MM.1S (cell line): ENCODE results near the gene SPOCK1.

Experiments
- DNase-seq: peaks from one replicate; pipeline ENCODE4 v3.0.0-alpha.2; 2015
- H2AFZ ChIP-seq: fragments of 300-600 bp; sonication (generic); 2 replicates; pipeline ENCODE4 v1.6.0; 2016; ENCODE audit warnings: antibody characterized with exemption, low read length
- H3F3A ChIP-seq: fragments of 300-600 bp; sonication (generic); 2 replicates; pipeline ENCODE4 v1.6.1; 2016; ENCODE audit warnings: mild to moderate bottlenecking, antibody characterized with exemption, low read length, moderate library complexity, mixed read lengths; ENCODE audit not compliant: insufficient read depth
- H3K27ac ChIP-seq: fragments of 300-600 bp; sonication (generic); 2 replicates; pipeline ENCODE4 v1.5.1; 2016; ENCODE audit warnings: mild to moderate bottlenecking, low read length
- H3K27me3 ChIP-seq: fragments of 300-600 bp; sonication (generic); replicated peaks from 2 replicates; pipeline ENCODE4 v1.6.0; 2016; ENCODE audit warnings: low read length; ENCODE audit not compliant: insufficient read depth
- H3K36me3 ChIP-seq: fragments of 300-600 bp; sonication (generic); replicated peaks from 2 replicates; pipeline ENCODE4 v1.6.1; 2016; ENCODE audit warnings: mild to moderate bottlenecking, low read length, mixed read lengths; ENCODE audit not compliant: insufficient read depth
- H3K4me1 ChIP-seq: fragments of 300-600 bp; sonication (generic); 2 replicates; pipeline ENCODE4 v1.6.1; 2016; ENCODE audit warnings: low read length, mixed read lengths
- H3K4me2 ChIP-seq: fragments of 300-600 bp; sonication (generic); 2 replicates; pipeline ENCODE4 v1.6.0; 2016; ENCODE audit warnings: low read depth, low read length
- H3K4me3 ChIP-seq: fragments of 300-600 bp; sonication (generic); 2 replicates; pipeline ENCODE4 v1.5.1; 2016; ENCODE audit warnings: low read length, mixed read lengths
- H3K79me2 ChIP-seq: fragments of 300-600 bp; sonication (generic); 2 replicates; pipeline ENCODE4 v1.6.1; 2016; ENCODE audit warnings: mixed run types, low read length, mixed read lengths
- H3K9ac ChIP-seq: fragments of 300-600 bp; sonication (generic); 2 replicates; pipeline ENCODE4 v1.6.1; 2016; ENCODE audit warnings: low read length, mixed read lengths
- H3K9me2 ChIP-seq: fragments of 300-600 bp; sonication (generic); replicated peaks from 2 replicates; pipeline ENCODE4 v1.6.1; 2016; ENCODE audit warnings: mild to moderate bottlenecking, low read length, mixed read lengths; ENCODE audit not compliant: insufficient read depth
- H3K9me3 ChIP-seq: fragments of 300-600 bp; sonication (generic); replicated peaks from 2 replicates; pipeline ENCODE4 v1.6.1; 2016; ENCODE audit warnings: mild to moderate bottlenecking, low read length, mixed read lengths; ENCODE audit not compliant: insufficient read depth
- H4K20me1 ChIP-seq: fragments of 300-600 bp; sonication (generic); 2 replicates; pipeline ENCODE4 v1.6.1; 2016; ENCODE audit warnings: mild to moderate bottlenecking, low read length, moderate library complexity, mixed read lengths; ENCODE audit not compliant: insufficient read depth
- CTCF ChIP-seq: fragments of 300-600 bp; sonication (generic); IDR thresholded peaks from 2 replicates; pipeline ENCODE4 v1.5.1; 2016; ENCODE audit warnings: antibody characterized with exemption, low read length, mixed read lengths
- EZH2 ChIP-seq: fragments of 300-600 bp; sonication (generic); optimal IDR thresholded peaks from 2 replicates; pipeline ENCODE3; 2017; ENCODE audit warnings: low read depth, mild to moderate bottlenecking, antibody characterized with exemption, low read length, mixed read lengths
- EZH2phosphoT487 ChIP-seq: fragments of 300-600 bp; sonication (generic); IDR thresholded peaks from 2 replicates; pipeline ENCODE4 v1.6.1; 2018; ENCODE audit warnings: antibody characterized with exemption, low read length

SPOCK1 gene

GRCh38 chr5:137432376-137432775, 66.8 kb downstream of the SPOCK1 start:
- Histone ChIP-seq H3K9me3 (no peaks in the 10 kb centered on the region), H3K9me2 (no peaks in the 10 kb centered on the region), H3F3A (no peaks in the 10 kb centered on the region), H3K4me3 (no peak overlapping the region), H3K36me3 (no peaks in the 10 kb centered on the region), H2AFZ (no peak overlapping the region), H3K4me1 (no peaks in the 10 kb centered on the region), H3K4me2 (no peak overlapping the region), H3K9ac (no peak overlapping the region), H4K20me1 (no peaks in the 10 kb centered on the region), H3K27ac (no peak overlapping the region), H3K27me3 (no peaks in the 10 kb centered on the region), H3K79me2 (no peaks in the 10 kb centered on the region)
- no peak for DNase-seq
- TF ChIP-seq EZH2phosphoT487 = no peak
- TF ChIP-seq EZH2 = no peak
- TF ChIP-seq CTCF = no peak

- H4K20me1 ChIP-seq = no peaks in the 10 kb centered on the region
- no peaks in the 10 kb centered on the region for H3K27me3 ChIP-seq
- no peak for DNase-seq
- no peak for TF ChIP-seq EZH2
- no peak for TF ChIP-seq CTCF
- no peak for TF ChIP-seq EZH2phosphoT487
- no peak overlapping the region for H3K27ac ChIP-seq
- H3K9ac ChIP-seq = no peak overlapping the region
- no peak overlapping the region for H3K4me2 ChIP-seq
- H3F3A ChIP-seq = no peaks in the 10 kb centered on the region
- H3K4me1 ChIP-seq = no peaks in the 10 kb centered on the region
- no peak overlapping the region for H3K4me3 ChIP-seq
- H3K79me2 ChIP-seq = no peaks in the 10 kb centered on the region
- H3K9me2 ChIP-seq = no peaks in the 10 kb centered on the region
- H3K9me3 ChIP-seq = no peaks in the 10 kb centered on the region
- H3K36me3 ChIP-seq = no peaks in the 10 kb centered on the region
- no peak overlapping the region for H2AFZ ChIP-seq
These were observed 68.1 kb downstream of the SPOCK1 start for GRCh38 chr5:137431051-137431450.

GRCh38 chr5:137415231-137415681, 83.9 kb downstream of the SPOCK1 start:
- no peak for DNase-seq
- no peak overlapping the region for H2AFZ ChIP-seq
- H3K9ac ChIP-seq = no peak overlapping the region
- H3K4me1 ChIP-seq = no peaks in the 10 kb centered on the region
- no peaks in the 10 kb centered on the region for H4K20me1 ChIP-seq
- no peaks in the 10 kb centered on the region for H3K9me2 ChIP-seq
- no peaks in the 10 kb centered on the region for H3K27me3 ChIP-seq
- no peaks in the 10 kb centered on the region for H3F3A ChIP-seq
- no peak overlapping the region for H3K4me2 ChIP-seq
- no peaks in the 10 kb centered on the region for H3K9me3 ChIP-seq
- H3K27ac ChIP-seq = no peak overlapping the region
- H3K4me3 ChIP-seq = no peak overlapping the region
- TF ChIP-seq EZH2 (no peak), EZH2phosphoT487 (no peak), CTCF (no peak)
- H3K36me3 ChIP-seq = no peaks in the 10 kb centered on the region
- no peaks in the 10 kb centered on the region for H3K79me2 ChIP-seq
